NCI-H1436 (cell line): Measurements from ENCODE around the gene TRAPPC2L.

Source experiments
- DNase-seq: peaks from one replicate; lab custom pipeline; 2025; lab: John Stamatoyannopoulos, UW

TRAPPC2L gene

GRCh38 chr16:88856828-88857727, at the start of gene TRAPPC2L, which contains the start of gene GALNS:
TRAPPC2L (plus strand) TSS chr16:88857127; CDS start chr16:88857151, 24 bp downstream.
GALNS (minus strand) TSS chr16:88856947; CDS start chr16:88856877, 70 bp downstream.
- DNase-seq, result peak; percentile 96

DNA sequence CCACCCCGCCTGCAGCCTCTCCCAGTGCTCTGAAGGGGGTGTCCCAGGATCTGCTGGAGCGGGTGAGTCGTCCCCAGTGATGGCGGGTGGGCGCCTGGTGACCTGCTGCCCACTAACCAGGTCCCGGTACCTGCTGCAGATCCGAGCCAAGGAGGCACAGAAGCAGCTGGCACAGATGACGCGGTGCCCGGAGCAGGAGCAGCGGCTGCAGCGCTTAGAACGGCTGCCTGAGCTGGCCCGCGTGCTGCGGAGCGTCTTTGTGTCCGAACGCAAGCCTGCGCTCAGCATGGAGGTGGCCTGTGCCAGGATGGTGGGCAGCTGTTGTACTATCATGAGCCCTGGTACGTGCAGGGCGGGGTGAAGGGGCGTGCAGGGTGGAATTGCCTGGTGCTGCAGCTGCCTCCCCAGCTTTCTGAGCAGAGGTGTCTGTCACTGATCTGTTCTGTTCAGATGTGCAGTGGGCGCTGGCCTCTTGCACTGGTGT, 49.7 kb upstream of the TRAPPC2L start:
- no peak for DNase-seq

DNA sequence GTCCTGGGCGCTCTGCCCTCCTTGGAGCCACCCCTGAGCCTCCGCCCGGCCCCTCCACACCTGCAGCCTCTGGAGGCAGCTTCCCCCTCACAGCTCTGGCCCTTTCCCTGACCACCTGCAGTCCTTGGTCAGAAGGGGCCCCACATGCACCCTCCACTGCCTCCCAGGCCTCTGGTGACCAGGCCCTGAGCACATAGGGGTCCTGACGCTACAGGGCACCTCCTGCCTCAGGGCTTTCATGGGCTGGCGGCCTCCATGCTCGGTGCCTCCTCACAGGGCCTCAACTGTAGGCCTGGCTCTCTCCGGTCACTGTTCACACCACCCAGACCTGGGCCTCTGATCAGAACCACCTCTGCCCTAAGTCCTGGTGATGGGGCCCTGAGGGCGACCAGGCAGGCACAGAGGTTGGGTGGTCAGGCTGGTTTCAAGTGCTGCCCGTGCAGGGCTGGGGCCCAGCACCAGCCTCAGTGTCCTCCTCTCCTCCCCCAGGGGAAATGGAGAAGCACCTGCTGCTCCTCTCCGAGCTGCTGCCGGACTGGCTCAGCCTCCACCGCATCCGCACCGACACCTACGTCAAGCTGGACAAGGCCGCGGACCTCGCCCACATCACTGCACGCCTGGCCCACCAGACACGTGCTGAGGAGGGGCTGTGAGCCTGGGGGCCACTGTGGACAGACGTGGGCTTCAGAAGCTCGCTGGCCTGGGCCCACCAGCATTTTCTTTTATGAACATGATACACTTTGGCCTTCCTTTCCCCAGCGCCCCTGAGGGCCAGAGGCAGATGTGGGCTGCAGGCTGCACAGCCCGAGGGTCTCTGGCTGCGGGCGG, 49.1 kb upstream of the TRAPPC2L start:
- DNase-seq, result no peak

- no peak for DNase-seq
Measured at GRCh38 chr16:88809068-88809675, 47.8 kb upstream of the TRAPPC2L start.

DNA sequence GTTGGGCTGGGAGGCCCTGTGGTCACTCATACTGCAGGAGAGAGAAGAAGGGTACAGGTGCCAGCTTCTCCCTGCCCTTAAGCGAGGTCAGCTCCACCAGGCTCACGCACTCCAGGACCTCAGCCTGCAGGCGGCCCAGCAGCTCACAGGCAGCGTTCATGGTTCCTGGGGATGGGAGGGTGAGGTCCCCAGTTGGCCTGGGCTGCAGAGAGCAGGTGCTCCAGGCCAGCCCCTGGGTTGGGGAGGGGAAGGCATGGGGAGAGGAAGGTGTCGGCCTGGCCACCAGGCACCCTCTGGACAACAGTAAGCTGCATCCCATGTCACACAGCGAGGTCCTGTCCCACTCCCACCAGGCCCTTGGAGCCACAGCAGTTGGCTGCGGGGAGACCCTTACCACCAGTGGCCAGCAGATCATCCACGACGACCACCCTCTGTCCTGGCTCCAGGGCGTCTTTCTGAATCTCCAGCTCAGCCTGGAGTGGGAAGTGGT, 47.2 kb upstream of the TRAPPC2L start:
- DNase-seq, result no peak

- no peak for DNase-seq
Measured at GRCh38 chr16:88810166-88810911, 46.6 kb upstream of the TRAPPC2L start.

DNA sequence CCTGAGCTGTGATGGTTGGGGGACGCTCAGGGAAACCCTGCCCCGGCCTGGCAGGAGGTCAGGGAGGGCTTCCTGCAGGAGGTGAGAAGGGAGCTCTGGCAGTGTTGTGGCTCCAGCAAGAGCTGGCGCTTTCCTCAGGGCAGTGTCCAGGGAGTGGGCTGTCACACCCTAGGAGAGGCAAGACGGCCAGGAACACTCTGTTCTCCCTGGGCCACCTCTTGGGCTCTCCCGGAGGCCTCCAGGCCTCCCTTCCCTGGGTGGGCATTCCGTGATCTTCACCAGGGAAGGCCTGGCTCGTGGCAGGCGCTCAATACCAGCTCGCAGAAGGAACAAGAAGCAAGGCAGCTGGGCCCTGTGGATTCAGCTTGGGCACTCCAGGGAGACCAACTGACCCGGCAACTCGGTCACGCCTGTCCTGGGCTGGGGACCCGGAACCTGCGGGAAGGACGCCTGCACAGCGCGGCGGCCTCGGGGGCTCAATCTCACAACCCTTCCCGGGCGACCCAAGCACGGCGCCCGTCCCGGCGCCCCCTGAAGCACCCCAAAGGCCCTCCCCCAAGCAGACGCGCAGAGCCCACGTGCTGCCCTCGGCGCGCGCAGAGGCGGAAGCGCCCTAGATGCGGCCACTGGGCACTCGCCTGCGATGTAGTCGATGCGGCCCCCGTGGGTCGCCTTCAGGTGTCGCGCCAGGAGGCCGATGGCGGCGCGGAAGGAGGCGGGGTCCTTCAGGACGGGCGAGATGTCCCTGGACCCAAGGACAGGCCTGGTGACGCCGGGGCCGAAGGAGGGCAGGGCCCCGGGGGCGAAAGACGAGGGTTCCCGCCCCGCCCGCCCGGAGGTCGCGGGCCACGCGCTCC, 45.8 kb upstream of the TRAPPC2L start:
- DNase-seq, result peak; percentile 85

DNA sequence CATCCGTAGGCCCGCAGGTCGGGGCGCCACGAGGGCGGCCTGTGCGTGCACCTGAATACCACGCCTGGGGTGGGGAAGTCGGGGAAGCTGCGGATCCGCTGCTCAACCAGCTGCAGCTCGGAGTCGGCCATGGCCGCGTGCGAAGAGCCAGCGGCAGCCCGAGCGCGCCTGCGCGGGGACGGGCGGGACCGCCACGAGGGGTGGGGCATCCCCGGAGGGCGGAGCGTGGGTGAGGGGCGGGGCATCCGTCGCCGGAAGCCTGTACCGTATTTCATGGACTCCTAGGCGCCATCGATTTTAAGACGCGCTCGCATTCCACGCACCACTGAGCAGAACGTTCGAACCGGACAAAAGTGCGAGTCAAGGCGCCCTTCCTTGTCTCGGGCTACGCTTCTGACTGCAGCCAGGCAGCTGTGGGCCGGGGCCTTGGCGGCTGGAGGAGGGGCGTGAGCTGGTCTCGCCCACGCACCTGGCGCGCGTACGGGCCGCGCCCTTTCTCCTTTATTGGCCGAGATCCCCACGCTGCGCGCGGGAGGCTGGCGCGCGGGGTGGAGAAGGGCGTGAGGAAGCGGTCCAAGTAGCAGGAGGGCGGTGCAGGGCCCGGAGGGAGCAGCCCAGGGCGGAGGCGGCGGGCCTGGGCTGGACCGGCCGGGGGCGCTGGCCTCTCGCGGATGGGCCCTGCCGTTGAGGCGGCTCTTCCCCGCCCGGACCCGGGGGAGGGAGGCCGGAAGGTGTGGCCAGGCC, 45.0 kb upstream of the TRAPPC2L start, which contains the start of gene APRT:
Gene APRT (minus strand): TSS at position 160 of the 744 bp plus-strand sequence. CDS start 29 bp downstream, at position 131.
- peak; percentile 88 for DNase-seq

DNA sequence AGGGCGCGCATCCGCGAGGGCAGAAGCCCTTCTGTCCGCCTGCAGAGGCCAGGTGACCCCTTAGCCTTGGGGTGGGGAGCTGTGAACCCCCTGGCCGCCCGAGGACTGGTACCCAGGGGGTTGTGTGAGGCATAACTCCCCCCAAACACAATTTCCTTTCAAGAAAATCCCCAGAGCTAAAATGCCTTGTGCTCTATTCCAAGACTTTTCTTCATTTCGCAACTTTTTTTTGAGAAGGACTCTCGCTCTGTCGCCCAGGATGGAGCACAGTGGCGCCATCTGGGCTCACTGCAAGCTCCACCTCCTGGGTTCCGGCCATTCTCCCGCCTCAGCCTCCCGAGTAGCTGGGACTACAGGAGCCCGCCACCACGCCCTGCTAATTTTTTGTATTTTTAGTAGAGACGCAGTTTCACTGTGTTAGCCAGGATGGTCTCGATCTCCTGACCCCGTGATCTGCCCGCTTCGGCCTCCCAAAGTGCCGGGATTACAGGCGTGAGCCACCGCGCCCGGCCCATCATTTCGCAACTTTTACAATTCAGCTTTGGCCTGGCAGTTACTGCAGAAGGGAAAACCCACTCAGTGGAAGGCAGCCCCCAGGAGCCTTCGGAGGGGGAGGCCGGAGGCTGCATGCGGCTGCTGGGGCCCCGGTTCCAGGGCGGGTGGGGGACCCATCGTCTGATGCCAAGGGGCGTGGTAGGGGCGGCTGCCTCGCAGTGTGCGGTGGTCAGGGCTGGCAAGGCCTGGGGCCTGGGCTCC, 44.2 kb upstream of the TRAPPC2L start:
- DNase-seq, result peak; percentile 50

- no peak for DNase-seq
Measured at GRCh38 chr16:88813269-88814143, 43.4 kb upstream of the TRAPPC2L start.

- DNase-seq, result no peak
Measured at GRCh38 chr16:88814144-88814502, 42.8 kb upstream of the TRAPPC2L start.

DNA sequence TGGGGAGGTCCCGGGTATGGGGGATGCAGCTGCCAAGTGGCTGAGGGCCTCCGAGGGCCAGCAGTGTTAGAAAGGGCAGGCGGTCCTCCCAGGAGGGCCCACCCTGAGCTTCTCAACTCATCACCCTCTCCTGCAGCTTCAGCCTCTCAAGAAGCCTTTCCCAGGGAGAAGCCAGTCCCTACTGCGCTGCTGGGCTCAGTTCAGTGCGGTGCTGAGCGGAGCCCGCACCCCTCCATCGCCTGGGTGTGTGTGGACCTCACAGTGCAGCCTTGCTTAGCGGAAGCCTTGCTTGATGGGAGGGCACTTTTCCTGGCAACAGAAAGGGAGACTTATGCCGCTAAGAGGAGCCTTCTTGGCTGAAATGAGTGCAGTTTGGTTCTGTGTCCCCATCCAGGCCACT, 41.7 kb upstream of the TRAPPC2L start:
- DNase-seq, result no peak

DNA sequence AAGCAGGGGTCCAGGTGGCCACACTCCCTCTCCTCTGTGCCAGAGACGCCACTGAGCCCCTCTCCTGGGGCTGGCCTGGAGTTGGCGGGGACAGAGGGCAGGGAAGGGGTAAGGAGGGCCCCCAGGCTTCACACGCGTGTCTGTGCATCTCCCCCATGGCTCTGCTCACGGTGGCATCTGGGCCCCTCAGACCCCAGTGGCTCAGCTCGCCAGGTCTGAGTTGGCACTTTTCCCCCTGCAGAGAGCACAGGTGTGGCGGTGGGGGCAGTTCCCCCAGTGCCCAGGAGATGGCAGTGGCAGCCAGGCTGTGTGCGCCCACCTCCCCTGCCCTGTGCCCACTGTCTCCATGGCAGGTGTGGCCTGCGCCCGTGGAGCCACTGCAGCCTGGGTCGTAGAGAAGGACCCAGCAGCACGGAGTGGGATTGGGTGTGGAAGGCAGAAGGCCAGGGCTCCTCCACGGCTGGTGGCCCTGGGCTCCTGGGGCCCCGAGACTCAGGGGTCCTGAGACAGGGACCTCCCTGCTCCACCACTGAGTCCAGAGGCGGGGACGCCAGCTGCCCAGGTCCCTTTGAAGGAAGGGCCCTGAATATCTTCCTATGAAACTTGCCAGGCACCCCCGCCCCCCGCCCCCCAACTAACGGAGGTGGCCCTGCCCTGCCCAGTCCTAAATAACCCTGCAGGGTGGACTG, 40.9 kb upstream of the TRAPPC2L start:
- DNase-seq, result peak; percentile 62

DNA sequence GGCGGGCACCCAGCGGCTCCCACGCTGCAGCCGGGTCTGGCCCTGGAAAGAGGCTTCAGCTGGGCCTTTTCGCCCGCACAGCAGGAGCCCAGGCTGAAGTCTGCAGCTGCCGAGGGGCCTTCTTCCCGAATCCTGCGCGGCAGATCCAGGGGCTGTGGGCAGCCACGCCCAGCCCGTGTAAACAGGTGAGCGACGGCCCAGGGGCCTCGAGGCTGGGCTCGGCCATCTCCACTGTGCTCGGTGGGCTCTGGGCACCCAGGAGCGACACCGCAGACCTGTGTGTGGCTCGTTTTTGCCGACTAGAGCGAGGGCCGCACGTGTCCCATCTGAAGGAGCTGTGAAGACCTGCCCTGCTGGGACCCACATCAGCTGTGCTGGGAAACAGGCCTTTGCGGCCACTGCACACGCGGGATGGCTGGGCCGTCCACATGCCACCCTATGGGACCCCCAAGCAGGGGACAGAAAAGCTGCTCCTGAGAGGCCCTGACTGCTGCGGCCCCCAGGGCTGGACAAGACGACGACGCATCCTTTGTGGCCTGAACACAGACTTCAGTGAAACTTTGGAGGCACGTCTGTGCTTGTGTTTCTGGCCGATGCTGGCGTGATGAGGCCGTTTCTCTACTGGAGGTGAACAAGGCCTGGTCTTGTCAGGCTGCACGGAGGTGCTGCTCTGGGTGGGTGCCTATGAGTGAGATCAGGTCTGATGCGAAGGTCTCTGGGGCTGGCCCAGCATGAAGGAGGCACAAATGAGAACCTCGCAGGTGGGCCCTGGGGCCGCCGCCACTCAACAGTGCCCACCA, 40.0 kb upstream of the TRAPPC2L start:
- DNase-seq, result no peak

DNA sequence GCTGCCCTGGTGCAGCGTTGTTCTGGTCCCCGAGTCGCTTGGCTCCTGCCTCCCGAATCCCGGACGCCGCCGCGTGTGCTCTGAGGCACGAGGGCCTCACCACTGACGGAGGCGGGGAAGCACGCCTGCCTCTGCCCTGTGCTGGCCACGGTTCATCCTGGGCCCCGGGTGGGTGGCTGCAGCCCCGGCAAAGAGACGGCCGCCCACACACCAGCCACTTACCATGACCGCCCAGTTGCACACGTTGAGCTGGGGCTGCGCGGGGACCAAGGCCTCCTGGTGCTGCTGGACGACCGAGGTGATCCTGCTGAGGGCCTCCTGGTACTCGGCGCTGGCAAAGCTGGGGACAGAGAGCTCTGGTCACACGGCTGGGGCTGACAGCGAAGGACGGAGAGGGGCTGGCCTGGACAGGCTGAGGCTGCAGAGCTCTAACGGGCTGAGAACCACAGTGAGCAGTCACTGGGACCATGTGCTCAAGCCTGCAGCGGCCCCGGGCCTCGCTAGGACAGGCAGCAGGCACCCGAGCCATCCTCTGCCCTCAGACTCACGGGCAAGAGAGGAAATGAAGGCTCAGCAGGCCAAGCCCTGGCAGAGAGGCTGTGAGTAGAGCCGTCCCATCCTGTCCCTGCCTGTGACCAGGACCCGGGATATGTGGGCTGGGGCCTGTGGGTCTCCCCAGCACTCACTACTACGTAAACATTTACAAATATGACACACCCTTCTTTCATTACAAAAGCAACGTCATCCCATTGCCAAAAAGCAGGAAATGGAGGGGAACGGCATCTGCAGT, 38.9 kb upstream of the TRAPPC2L start:
- no peak for DNase-seq

GRCh38 chr16:88818575-88818874, 38.4 kb upstream of the TRAPPC2L start:
- DNase-seq, result no peak
